ENCODE results near the gene BMPER.

The BMPER gene

DNA sequence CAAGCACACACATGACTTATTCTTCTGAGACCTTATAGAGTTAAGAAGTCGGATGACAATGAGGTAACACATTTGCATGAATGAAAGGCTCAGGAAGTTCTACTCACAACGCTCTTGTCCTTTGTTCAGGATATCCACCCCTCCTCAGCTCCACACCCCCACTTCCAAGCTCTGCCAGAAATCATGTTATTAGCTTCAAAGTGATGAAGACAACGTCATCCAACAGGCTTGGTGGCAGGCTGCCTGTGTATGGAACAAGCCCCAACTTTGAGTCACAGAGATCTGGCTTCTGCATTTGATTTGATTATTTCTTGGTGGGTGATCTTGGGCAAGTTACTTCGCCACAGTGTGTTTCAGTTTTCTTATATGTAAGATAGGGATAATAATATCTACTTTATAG lies 12.4 kb upstream of the BMPER start:
- H2AFZ ChIP-seq (ENCODE audit: low read length, unreplicated experiment) = no peak overlapping the region
- no peaks in the 10 kb centered on the region for H3K27me3 ChIP-seq (ENCODE audit: insufficient read depth, low read length)
- H3K27ac ChIP-seq (ENCODE audit: low read depth, low read length) = no peak overlapping the region
- no peak overlapping the region for H3K4me3 ChIP-seq (ENCODE audit: low read depth, low read length)
- H3K36me3 ChIP-seq (ENCODE audit: insufficient read depth, low read length) = no peaks in the 10 kb centered on the region
- H3K79me2 ChIP-seq (ENCODE audit: control insufficient read depth, insufficient read depth, low read length, unreplicated experiment) = no peaks in the 10 kb centered on the region
- H3K4me1 ChIP-seq (ENCODE audit: control insufficient read depth, insufficient read depth, low read length, unreplicated experiment) = peaks cover 9% of the 10 kb centered on the region

DNA sequence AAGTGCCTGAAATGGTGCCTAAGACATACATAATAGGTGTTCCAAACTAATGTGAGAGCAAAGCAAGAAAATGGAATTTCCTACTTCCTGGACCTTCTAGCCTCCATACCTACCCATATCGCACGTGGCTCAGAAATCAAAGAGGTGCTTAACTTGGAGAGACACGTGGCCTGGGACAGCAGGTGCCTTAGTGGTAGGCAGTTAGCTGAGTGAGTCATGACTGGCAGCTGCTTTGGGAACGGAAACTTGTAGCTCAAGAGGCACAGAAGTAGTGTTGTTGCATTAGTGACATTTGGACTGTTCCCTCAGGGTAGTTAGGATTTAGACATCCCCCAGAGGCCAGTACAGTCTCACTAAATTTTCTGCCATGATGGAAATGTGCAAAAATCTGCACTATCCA lies 12.0 kb upstream of the BMPER start:
- H3K4me1 ChIP-seq (ENCODE audit: control insufficient read depth, insufficient read depth, low read length, unreplicated experiment) = peaks cover 9% of the 10 kb centered on the region
- H3K27ac ChIP-seq (ENCODE audit: low read depth, low read length) = no peak overlapping the region
- H3K27me3 ChIP-seq (ENCODE audit: insufficient read depth, low read length) = no peaks in the 10 kb centered on the region
- H3K79me2 ChIP-seq (ENCODE audit: control insufficient read depth, insufficient read depth, low read length, unreplicated experiment) = no peaks in the 10 kb centered on the region
- H3K36me3 ChIP-seq (ENCODE audit: insufficient read depth, low read length) = no peaks in the 10 kb centered on the region
- no peak overlapping the region for H3K4me3 ChIP-seq (ENCODE audit: low read depth, low read length)
- no peak overlapping the region for H2AFZ ChIP-seq (ENCODE audit: low read length, unreplicated experiment)

DNA sequence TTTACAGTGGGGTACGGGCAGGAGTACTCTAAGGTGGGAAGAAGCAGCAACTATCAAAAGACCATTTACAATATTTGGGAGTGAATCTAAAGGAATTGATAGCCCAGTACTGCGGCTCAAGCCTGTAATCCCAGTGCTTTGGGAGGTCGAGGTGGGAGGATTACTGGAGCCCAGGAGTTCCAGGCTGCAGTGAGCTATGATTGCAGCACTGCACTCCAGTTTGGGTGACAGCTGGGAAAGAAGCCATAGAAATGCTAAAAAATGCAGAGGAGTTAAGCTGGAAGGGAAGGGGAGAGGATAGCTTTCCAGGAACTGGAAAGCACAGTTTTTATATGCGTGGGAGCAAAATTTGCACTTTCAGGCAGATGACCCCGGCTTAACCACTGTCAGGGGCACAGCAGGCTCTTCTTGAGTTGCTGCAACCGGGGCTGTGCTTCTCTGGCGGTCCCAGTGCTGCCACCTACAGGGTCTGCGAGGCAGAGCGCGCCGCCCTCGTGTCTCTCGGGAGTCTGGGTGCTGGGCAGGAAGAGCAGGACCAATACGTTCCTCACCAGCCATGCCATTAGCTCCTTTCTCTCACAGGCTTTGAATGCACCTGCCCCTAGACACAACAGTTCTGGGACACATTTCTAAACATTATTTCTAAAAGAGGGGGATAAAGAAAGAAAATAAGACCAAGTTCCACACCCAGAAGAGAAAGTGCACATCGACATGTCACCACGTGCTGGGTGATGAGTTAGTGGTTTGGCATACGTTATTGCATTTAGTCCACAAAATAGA lies 10.1 kb upstream of the BMPER start:
- no peaks in the 10 kb centered on the region for H3K27me3 ChIP-seq (ENCODE audit: insufficient read depth, low read length)
- H3K79me2 ChIP-seq (ENCODE audit: control insufficient read depth, insufficient read depth, low read length, unreplicated experiment) = no peaks in the 10 kb centered on the region
- H2AFZ ChIP-seq (ENCODE audit: low read length, unreplicated experiment) = no peak overlapping the region
- H3K36me3 ChIP-seq (ENCODE audit: insufficient read depth, low read length) = no peaks in the 10 kb centered on the region
- no peak overlapping the region for H3K27ac ChIP-seq (ENCODE audit: low read depth, low read length)
- peaks cover 18% of the 10 kb centered on the region for H3K4me1 ChIP-seq (ENCODE audit: control insufficient read depth, insufficient read depth, low read length, unreplicated experiment)
- peak overlapping the region; percentile 6; the same call in 1 of the 2 replicates for H3K4me3 ChIP-seq (ENCODE audit: low read depth, low read length)

DNA sequence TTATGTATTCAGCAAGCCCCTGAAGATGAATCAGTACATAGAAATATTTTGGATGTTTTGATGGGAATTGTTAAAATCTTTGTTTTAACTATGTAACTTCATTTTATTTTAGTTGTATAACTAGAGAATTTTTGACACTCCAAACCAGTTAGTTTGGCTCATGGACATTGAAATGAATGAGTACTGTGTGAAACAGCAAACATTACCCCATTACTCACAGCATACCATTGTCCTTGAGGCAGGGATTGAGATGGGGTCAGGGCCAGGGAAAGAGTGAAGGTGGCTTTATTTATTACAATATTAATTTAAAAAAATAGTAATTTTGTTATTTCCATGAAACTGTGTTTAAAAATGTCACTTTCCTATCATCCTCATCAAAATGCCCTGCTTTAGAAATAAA lies 4.8 kb upstream of the BMPER start:
- no peaks in the 10 kb centered on the region for H3K27me3 ChIP-seq (ENCODE audit: insufficient read depth, low read length)
- H3K4me1 ChIP-seq (ENCODE audit: control insufficient read depth, insufficient read depth, low read length, unreplicated experiment) = peaks cover 37% of the 10 kb centered on the region
- no peak overlapping the region for H3K4me3 ChIP-seq (ENCODE audit: low read depth, low read length)
- peaks cover 2% of the 10 kb centered on the region for H3K79me2 ChIP-seq (ENCODE audit: control insufficient read depth, insufficient read depth, low read length, unreplicated experiment)
- H3K36me3 ChIP-seq (ENCODE audit: insufficient read depth, low read length) = no peaks in the 10 kb centered on the region
- peak overlapping the region; percentile 82 for H3K27ac ChIP-seq (ENCODE audit: low read depth, low read length)
- peak overlapping the region; percentile 39 for H2AFZ ChIP-seq (ENCODE audit: low read length, unreplicated experiment)

DNA sequence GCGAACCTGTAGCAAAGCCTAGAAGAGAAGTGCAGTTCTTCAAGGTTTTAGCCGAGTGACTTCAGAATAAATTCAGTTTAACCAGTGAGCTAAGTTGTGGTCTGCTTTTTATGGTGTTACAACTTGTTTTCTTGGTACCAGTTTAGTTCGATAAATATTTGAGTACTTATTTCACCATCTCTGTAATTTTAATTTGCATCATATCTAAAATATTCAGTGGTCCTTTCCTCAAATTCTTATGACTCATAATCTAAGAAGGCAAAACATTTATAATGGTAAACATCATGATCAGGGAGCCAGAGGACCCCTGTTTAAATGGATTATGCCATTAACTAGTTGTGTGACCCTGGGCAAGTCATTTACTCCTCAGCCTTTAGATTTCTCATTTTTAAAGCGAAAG lies 4.1 kb upstream of the BMPER start:
- no peaks in the 10 kb centered on the region for H3K27me3 ChIP-seq (ENCODE audit: insufficient read depth, low read length)
- H3K36me3 ChIP-seq (ENCODE audit: insufficient read depth, low read length) = no peaks in the 10 kb centered on the region
- H2AFZ ChIP-seq (ENCODE audit: low read length, unreplicated experiment) = no peak overlapping the region
- H3K27ac ChIP-seq (ENCODE audit: low read depth, low read length) = peak overlapping the region; percentile 82
- H3K79me2 ChIP-seq (ENCODE audit: control insufficient read depth, insufficient read depth, low read length, unreplicated experiment) = peaks cover 6% of the 10 kb centered on the region
- peaks cover 33% of the 10 kb centered on the region for H3K4me1 ChIP-seq (ENCODE audit: control insufficient read depth, insufficient read depth, low read length, unreplicated experiment)
- no peak overlapping the region for H3K4me3 ChIP-seq (ENCODE audit: low read depth, low read length)

DNA sequence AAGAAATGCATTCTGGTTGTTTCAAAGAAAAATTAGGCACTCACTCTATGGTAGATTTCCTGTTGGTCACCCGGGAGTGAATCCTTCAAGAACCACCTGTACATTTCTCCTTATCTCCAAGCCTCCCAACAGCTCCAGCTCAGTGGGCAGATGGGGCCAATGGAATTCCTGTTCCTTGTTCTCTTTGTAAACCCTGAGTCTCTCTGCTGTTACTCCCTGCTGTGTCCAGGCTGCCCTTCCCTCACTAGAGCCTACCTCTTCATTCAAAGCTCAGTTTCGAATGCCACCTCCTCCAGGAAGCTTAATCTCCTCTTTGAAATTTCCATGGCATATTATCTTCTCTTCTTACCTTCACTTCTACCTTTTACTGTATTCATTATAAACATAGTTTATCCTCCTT lies 3.5 kb upstream of the BMPER start:
- Histone ChIP-seq H3K4me3 (ENCODE audit: low read depth, low read length) (no peak overlapping the region), H3K27ac (ENCODE audit: low read depth, low read length) (peak overlapping the region; percentile 82), H3K36me3 (ENCODE audit: insufficient read depth, low read length) (no peaks in the 10 kb centered on the region), H2AFZ (ENCODE audit: low read length, unreplicated experiment) (no peak overlapping the region), H3K27me3 (ENCODE audit: insufficient read depth, low read length) (no peaks in the 10 kb centered on the region), H3K4me1 (ENCODE audit: control insufficient read depth, insufficient read depth, low read length, unreplicated experiment) (peaks cover 33% of the 10 kb centered on the region), H3K79me2 (ENCODE audit: control insufficient read depth, insufficient read depth, low read length, unreplicated experiment) (peaks cover 10% of the 10 kb centered on the region)

DNA sequence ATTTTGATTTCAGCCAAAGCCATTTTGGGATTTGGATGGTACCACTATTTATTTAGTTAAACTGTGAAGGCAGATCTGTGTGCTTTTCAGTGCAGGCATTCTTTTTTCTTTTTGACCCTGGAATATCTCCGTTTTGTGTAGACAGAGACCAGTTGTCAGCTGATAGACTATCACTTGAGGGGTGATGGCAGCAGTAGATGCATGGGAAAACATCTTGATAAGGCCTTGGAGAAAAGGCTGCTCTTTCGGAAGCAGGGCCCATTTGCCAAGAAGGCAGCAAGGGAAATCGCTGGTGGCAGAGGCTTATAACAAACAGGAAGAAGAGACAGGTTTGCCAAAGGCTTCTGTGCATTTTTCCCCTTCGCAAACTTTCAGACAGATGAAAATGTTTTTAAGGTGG lies 2.6 kb upstream of the BMPER start:
- no peak overlapping the region for H2AFZ ChIP-seq (ENCODE audit: low read length, unreplicated experiment)
- peaks cover 17% of the 10 kb centered on the region for H3K79me2 ChIP-seq (ENCODE audit: control insufficient read depth, insufficient read depth, low read length, unreplicated experiment)
- no peak overlapping the region for H3K4me3 ChIP-seq (ENCODE audit: low read depth, low read length)
- no peaks in the 10 kb centered on the region for H3K36me3 ChIP-seq (ENCODE audit: insufficient read depth, low read length)
- no peaks in the 10 kb centered on the region for H3K27me3 ChIP-seq (ENCODE audit: insufficient read depth, low read length)
- H3K4me1 ChIP-seq (ENCODE audit: control insufficient read depth, insufficient read depth, low read length, unreplicated experiment) = peaks cover 42% of the 10 kb centered on the region
- peak overlapping the region; percentile 11; the same call in 1 of the 2 replicates for H3K27ac ChIP-seq (ENCODE audit: low read depth, low read length)

DNA sequence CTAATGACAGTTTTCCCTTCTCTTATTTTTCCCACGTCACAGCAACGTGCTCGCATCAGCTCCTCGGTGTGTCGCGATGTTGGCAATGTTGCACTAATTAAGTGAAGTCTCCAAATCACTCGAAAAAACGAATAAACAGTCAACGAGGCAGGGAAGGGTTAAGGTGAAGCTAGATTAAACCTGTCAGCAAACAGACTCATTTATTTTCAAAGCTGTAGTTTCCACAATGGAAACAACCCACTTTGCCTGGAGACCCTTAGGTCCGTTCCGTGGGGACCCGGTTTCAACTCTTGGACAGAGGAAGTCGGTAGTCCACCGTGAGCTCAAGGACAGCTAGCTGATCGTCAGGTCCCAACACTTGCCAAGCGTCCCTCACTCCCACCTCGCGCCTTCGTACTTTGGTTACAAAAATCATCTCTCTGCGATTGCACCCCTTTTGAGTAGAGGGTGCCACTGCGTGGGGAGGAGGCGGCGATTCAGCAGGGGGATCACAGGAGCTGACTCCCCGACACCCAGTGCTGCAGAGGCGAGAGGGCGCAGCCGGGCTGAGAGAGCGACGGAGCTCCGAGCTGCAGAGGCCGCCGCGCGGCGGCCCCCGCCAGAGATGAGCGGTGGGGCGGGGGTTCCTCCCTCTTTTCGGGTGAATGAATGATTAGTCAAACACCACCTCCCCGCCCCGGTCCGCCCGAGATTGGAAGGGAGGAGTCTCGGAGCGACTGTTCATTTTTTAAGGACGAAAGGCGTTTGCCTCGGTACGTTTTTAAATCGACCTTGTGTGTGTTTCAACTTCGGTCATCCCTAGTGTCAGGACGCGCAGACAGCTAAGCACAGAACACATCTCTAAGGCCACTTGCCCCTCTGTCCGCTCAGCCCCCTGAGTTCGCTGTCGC lies 1.3 kb upstream of the BMPER start:
- peak overlapping the region; percentile 88 for H2AFZ ChIP-seq (ENCODE audit: low read length, unreplicated experiment)

DNA sequence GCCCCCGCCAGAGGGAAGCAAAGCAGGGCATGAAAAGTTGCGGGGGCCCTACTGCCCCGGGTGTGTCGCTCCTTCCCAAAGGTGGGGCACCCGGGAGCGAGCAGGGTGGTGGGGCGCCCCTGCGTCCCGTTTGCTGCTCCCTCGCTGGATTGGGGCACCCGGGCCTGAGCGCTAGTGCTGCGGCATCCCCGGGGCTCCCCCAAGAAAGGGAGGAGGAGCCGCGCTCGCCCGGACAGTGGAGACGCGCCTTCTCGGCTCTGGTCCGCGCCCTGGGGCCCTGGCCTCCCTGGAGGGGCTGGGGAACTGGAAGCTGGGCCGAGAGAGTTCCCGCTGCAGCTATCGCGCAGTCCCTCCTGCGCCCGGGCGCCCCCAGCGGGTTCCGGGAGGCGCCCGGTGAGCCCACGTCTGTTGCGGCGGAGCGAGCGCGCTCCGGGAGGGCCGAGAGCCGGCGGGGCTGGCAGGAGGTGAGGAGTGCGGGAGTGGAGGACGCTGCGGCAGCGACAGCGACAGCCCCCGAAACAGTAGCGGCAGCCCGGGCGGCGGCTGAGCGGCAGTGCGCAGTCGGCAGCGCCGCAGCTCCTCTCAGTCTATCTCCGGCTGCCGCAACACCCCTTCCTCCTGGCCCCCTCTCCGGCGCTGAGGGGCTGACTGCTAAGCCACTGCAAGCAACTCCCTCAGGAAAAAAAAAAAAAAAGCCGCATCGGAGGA lies 504 bp upstream of the BMPER start:
- Histone ChIP-seq H3K36me3 (ENCODE audit: insufficient read depth, low read length) (no peaks in the 10 kb centered on the region), H3K27me3 (ENCODE audit: insufficient read depth, low read length) (no peaks in the 10 kb centered on the region), H3K79me2 (ENCODE audit: control insufficient read depth, insufficient read depth, low read length, unreplicated experiment) (peaks cover 19% of the 10 kb centered on the region), H3K27ac (ENCODE audit: low read depth, low read length) (peak overlapping the region; percentile 85), H3K4me1 (ENCODE audit: control insufficient read depth, insufficient read depth, low read length, unreplicated experiment) (peaks cover 42% of the 10 kb centered on the region), H2AFZ (ENCODE audit: low read length, unreplicated experiment) (peak overlapping the region; percentile 88), H3K4me3 (ENCODE audit: low read depth, low read length) (peak overlapping the region; percentile 93)

More for the DNA sequence above, 1.3 kb upstream of the BMPER start:
- Histone ChIP-seq H3K36me3 (ENCODE audit: insufficient read depth, low read length) (no peaks in the 10 kb centered on the region), H3K4me1 (ENCODE audit: control insufficient read depth, insufficient read depth, low read length, unreplicated experiment) (peaks cover 47% of the 10 kb centered on the region), H3K79me2 (ENCODE audit: control insufficient read depth, insufficient read depth, low read length, unreplicated experiment) (peaks cover 19% of the 10 kb centered on the region), H3K4me3 (ENCODE audit: low read depth, low read length) (peak overlapping the region; percentile 93), H3K27ac (ENCODE audit: low read depth, low read length) (peak overlapping the region; percentile 85), H3K27me3 (ENCODE audit: insufficient read depth, low read length) (no peaks in the 10 kb centered on the region)

DNA sequence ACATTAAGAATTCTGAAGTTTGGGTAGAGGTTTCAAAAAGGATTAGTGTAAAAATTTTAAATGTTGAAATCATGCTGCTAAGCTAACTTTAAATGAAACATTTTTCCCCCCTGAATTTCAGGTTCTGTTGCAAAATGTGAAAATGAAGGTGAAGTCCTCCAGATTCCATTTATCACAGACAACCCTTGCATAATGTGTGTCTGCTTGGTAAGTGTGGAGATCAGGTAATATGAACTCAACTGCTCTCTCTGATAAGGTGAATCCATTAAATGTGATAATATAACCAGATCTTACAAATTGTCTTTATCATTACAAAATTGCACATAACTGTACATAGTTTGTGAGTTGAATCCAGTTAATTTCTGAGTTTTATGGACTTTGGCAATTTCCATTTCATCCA lies 1.4 kb downstream of the BMPER start:
- Histone ChIP-seq H3K4me1 (ENCODE audit: control insufficient read depth, insufficient read depth, low read length, unreplicated experiment) (peaks cover 25% of the 10 kb centered on the region), H3K79me2 (ENCODE audit: control insufficient read depth, insufficient read depth, low read length, unreplicated experiment) (peaks cover 19% of the 10 kb centered on the region), H3K27ac (ENCODE audit: low read depth, low read length) (no peak overlapping the region), H3K27me3 (ENCODE audit: insufficient read depth, low read length) (no peaks in the 10 kb centered on the region), H3K4me3 (ENCODE audit: low read depth, low read length) (peak overlapping the region; percentile 93), H2AFZ (ENCODE audit: low read length, unreplicated experiment) (no peak overlapping the region), H3K36me3 (ENCODE audit: insufficient read depth, low read length) (no peaks in the 10 kb centered on the region)
